NCI-H146 (cell line): Measurements from ENCODE around the gene MDM2.
"Not testable (repeated sequence)": the region's sequence is repeated elsewhere in the genome, so short reads cannot be mapped to it uniquely, and the experiment has no call there.

Experiments used
- DNase-seq: peaks from one replicate; lab custom pipeline; 2025; lab: John Stamatoyannopoulos, UW

MDM2 gene

GRCh38 chr12:68806488-68807237 lies 1.3 kb upstream of the MDM2 start:
- no peak for DNase-seq

- not testable (repeated sequence) for DNase-seq
Observed at GRCh38 chr12:68807274-68807575, 752 bp upstream of the MDM2 start.

- DNase-seq: peak; percentile 95
Observed at GRCh38 chr12:68808388-68809189, 612 bp downstream of the MDM2 start.

GRCh38 chr12:68809190-68810026 lies 1.4 kb downstream of the MDM2 start:
- DNase-seq: no peak

- DNase-seq: not testable (repeated sequence)
Observed at GRCh38 chr12:68810027-68810389, 2.0 kb downstream of the MDM2 start.

GRCh38 chr12:68811573-68811972 lies 3.6 kb downstream of the MDM2 start:
- DNase-seq: not testable (repeated sequence)

GRCh38 chr12:68812553-68813241 lies 4.7 kb downstream of the MDM2 start:
- DNase-seq: no peak

GRCh38 chr12:68813242-68813593 lies 5.2 kb downstream of the MDM2 start:
- no peak for DNase-seq

GRCh38 chr12:68814490-68815231 lies 6.7 kb downstream of the MDM2 start:
- no peak for DNase-seq

- DNase-seq: no peak
Observed at GRCh38 chr12:68815232-68815927, 7.4 kb downstream of the MDM2 start.

- no peak for DNase-seq
Observed at GRCh38 chr12:68815928-68816800, 8.2 kb downstream of the MDM2 start.

- not testable (repeated sequence) for DNase-seq
Observed at GRCh38 chr12:68819481-68819880, 11.5 kb downstream of the MDM2 start.

GRCh38 chr12:68821357-68822188 lies 13.6 kb downstream of the MDM2 start:
- DNase-seq: no peak

- no peak for DNase-seq
Observed at GRCh38 chr12:68823696-68824095, 15.7 kb downstream of the MDM2 start.

GRCh38 chr12:68824131-68824530 lies 16.2 kb downstream of the MDM2 start:
- no peak for DNase-seq

GRCh38 chr12:68824597-68825250 lies 16.7 kb downstream of the MDM2 start:
- DNase-seq: no peak

GRCh38 chr12:68825569-68826217 lies 17.7 kb downstream of the MDM2 start:
- no peak for DNase-seq
